Measurements from ENCODE around the gene CPVL.

CPVL gene

GRCh38 chr7:29154076-29154475 lies 7.7 kb upstream of the CPVL start:
- no peak for DNase-seq

- DNase-seq: no peak
These were observed 4.5 kb upstream of the CPVL start for GRCh38 chr7:29150856-29151255.

- peak in 3 of 4 experiments; percentile 44 to 70 (median 63) for DNase-seq
These were observed 2.7 kb upstream of the CPVL start for GRCh38 chr7:29149036-29149435.

- DNase-seq: peak; percentile 42 to 77 (median 70)
These were observed 1.5 kb upstream of the CPVL start for GRCh38 chr7:29147821-29148220.

- DNase-seq: peak; percentile 44 to 62 (median 54)
These were observed 712 bp upstream of the CPVL start for GRCh38 chr7:29146888-29147609.

- no peak for DNase-seq
These were observed 732 bp downstream of the CPVL start for GRCh38 chr7:29145553-29146056.

- DNase-seq: no peak
These were observed 2.6 kb downstream of the CPVL start for GRCh38 chr7:29143751-29144150.

- peak; percentile 51 to 87 (median 66) for DNase-seq
These were observed 4.2 kb downstream of the CPVL start for GRCh38 chr7:29142021-29142727.

- peak; percentile 65 to 80 (median 76) for DNase-seq
These were observed 5.4 kb downstream of the CPVL start for GRCh38 chr7:29140873-29141468.

GRCh38 chr7:29139796-29140195 lies 6.5 kb downstream of the CPVL start:
- peak; percentile 69 to 86 (median 76) for DNase-seq

GRCh38 chr7:29139191-29139590 lies 7.1 kb downstream of the CPVL start:
- peak in 1 of 4 experiments; percentile 27 for DNase-seq

GRCh38 chr7:29138588-29138987 lies 7.7 kb downstream of the CPVL start:
- DNase-seq: no peak

GRCh38 chr7:29135846-29136245 lies 10.5 kb downstream of the CPVL start:
- DNase-seq: peak; percentile 63 to 87 (median 74)

- no peak for DNase-seq
These were observed 13.4 kb downstream of the CPVL start for GRCh38 chr7:29132980-29133379.

- DNase-seq: no peak
These were observed 14.7 kb downstream of the CPVL start for GRCh38 chr7:29131678-29132077.

- peak; percentile 48 to 79 (median 68) for DNase-seq
These were observed 16.2 kb downstream of the CPVL start for GRCh38 chr7:29130096-29130495.

- no peak for DNase-seq
These were observed 18.8 kb downstream of the CPVL start for GRCh38 chr7:29127527-29127926.

GRCh38 chr7:29126804-29127203 lies 19.5 kb downstream of the CPVL start:
- DNase-seq: no peak

- no peak for DNase-seq
These were observed 22.6 kb downstream of the CPVL start for GRCh38 chr7:29123626-29124190.

- DNase-seq: no peak
These were observed 23.6 kb downstream of the CPVL start for GRCh38 chr7:29122759-29123158.

- DNase-seq: no peak
These were observed 24.3 kb downstream of the CPVL start for GRCh38 chr7:29122081-29122480.

GRCh38 chr7:29120955-29121354 lies 25.4 kb downstream of the CPVL start:
- DNase-seq: no peak

GRCh38 chr7:29119538-29119937 lies 26.8 kb downstream of the CPVL start:
- no peak for DNase-seq

All from suppressor macrophage (primary cell).